WERI-Rb-1 (cell line): ENCODE measurements around the gene PSPN.

Experiments used
- DNase-seq: peaks from one replicate; pipeline ENCODE4 v3.0.0-alpha.2; 2020
- H3K27ac ChIP-seq: fragments of 250-450 bp; sonication (Bioruptor Pico); 2 replicates; pipeline ENCODE4 v1.5.1; 2020; ENCODE audit warnings: mild to moderate bottlenecking, moderate library complexity
- H3K27me3 ChIP-seq: fragments of 250-450 bp; sonication (Bioruptor Pico); 2 replicates; pipeline ENCODE4 v1.5.1; 2021; ENCODE audit warnings: mild to moderate bottlenecking, low read depth, moderate library complexity; ENCODE audit not compliant: insufficient read depth, severe bottlenecking
- H3K36me3 ChIP-seq: fragments of 250-450 bp; sonication (Bioruptor Pico); 2 replicates; pipeline ENCODE4 v1.5.1; 2020; ENCODE audit warnings: mild to moderate bottlenecking, moderate library complexity
- H3K4me3 ChIP-seq: 2 replicates; pipeline ENCODE4 v1.5.1; 2011; ENCODE audit warnings: low read depth, mild to moderate bottlenecking, control low read depth, low read length
- H3K9me3 ChIP-seq: fragments of 250-450 bp; sonication (Bioruptor Pico); 2 replicates; pipeline ENCODE4 v1.5.1; 2021; ENCODE audit warnings: mild to moderate bottlenecking, moderate library complexity; ENCODE audit not compliant: severe bottlenecking
- TF ChIP-seq, protein P1 (sequence below): IDR thresholded peaks from 2 replicates; pipeline ENCODE4 v1.5.1; 2011; ENCODE audit warnings: low read depth, mild to moderate bottlenecking, control low read depth, inconsistent platforms, low read length

Gene PSPN

DNA sequence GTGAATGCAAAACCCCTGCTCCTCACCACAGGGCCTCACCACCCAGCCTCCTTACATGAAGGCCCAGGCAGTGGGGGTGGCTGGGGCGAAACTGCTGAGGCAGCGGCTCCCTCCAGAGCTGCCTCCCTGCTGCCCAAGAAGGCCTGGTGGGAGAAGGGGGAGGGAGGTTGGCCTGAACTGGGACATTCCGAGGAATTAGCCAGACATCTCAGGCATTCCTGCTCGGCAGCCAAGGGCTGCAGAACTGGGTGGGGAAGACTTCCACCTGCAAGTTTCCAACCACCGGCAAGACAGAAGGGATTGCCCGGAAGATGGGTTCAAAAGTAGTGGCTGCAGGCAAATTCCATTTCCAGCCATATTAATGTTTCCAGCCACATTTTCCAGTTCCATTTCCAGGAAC, 2.3 kb upstream of the PSPN start:
- TF ChIP-seq, protein P1, sequence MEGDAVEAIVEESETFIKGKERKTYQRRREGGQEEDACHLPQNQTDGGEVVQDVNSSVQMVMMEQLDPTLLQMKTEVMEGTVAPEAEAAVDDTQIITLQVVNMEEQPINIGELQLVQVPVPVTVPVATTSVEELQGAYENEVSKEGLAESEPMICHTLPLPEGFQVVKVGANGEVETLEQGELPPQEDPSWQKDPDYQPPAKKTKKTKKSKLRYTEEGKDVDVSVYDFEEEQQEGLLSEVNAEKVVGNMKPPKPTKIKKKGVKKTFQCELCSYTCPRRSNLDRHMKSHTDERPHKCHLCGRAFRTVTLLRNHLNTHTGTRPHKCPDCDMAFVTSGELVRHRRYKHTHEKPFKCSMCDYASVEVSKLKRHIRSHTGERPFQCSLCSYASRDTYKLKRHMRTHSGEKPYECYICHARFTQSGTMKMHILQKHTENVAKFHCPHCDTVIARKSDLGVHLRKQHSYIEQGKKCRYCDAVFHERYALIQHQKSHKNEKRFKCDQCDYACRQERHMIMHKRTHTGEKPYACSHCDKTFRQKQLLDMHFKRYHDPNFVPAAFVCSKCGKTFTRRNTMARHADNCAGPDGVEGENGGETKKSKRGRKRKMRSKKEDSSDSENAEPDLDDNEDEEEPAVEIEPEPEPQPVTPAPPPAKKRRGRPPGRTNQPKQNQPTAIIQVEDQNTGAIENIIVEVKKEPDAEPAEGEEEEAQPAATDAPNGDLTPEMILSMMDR = no peak
- Histone ChIP-seq H3K27me3 (no peaks in the 10 kb centered on the region), H3K9me3 (no peaks in the 10 kb centered on the region), H3K36me3 (peaks cover 55% of the 10 kb centered on the region), H3K27ac (no peak overlapping the region), H3K4me3 (no peak overlapping the region)
- no peak for DNase-seq

- DNase-seq = no peak
- H3K36me3 ChIP-seq = peaks cover 46% of the 10 kb centered on the region
- TF ChIP-seq, protein P1 = no peak
- H3K27ac ChIP-seq = no peak overlapping the region
- no peaks in the 10 kb centered on the region for H3K27me3 ChIP-seq
- no peak overlapping the region for H3K4me3 ChIP-seq
- H3K9me3 ChIP-seq = no peaks in the 10 kb centered on the region
Observed at GRCh38 chr19:6376512-6377190, 918 bp upstream of the PSPN start.

GRCh38 chr19:6374711-6375410, 872 bp downstream of the PSPN start:
- TF ChIP-seq, protein P1 = no peak
- H3K27ac ChIP-seq = no peak overlapping the region

GRCh38 chr19:6374161-6374709, 1.5 kb downstream of the PSPN start:
- H3K27me3 ChIP-seq = no peaks in the 10 kb centered on the region
- H3K36me3 ChIP-seq = peaks cover 22% of the 10 kb centered on the region
- no peak overlapping the region for H3K27ac ChIP-seq
- no peak overlapping the region for H3K4me3 ChIP-seq
- no peak for DNase-seq
- TF ChIP-seq, protein P1 = no peak
- no peaks in the 10 kb centered on the region for H3K9me3 ChIP-seq

More at GRCh38 chr19:6374711-6375410, 872 bp downstream of the PSPN start:
- Histone ChIP-seq H3K27me3 (no peaks in the 10 kb centered on the region), H3K36me3 (peaks cover 28% of the 10 kb centered on the region), H3K4me3 (no peak overlapping the region), H3K9me3 (no peaks in the 10 kb centered on the region)
- DNase-seq = no peak

GRCh38 chr19:6373813-6374108, 2.0 kb downstream of the PSPN start:
- TF ChIP-seq, protein P1 = no peak
- H3K27me3 ChIP-seq = no peaks in the 10 kb centered on the region
- DNase-seq = no peak
- peak overlapping the region; percentile 36 for H3K4me3 ChIP-seq
- peak overlapping the region; percentile 37; the same call in 1 of the 2 replicates for H3K27ac ChIP-seq
- H3K9me3 ChIP-seq = no peaks in the 10 kb centered on the region
- H3K36me3 ChIP-seq = peaks cover 21% of the 10 kb centered on the region
